Pancreas (tissue), 10 donors: Measurements from ENCODE around the gene ACER1. TPM values are rescaled to one million over a fixed set of nuclear protein-coding genes. Genes with fewer than 3 reads are reported as not detected.
A peak's percentile ranks its signal among the peaks of the same experiment; 100 is the strongest.
"Not testable (repeated sequence)": the region's sequence is repeated elsewhere in the genome, so short reads cannot be mapped to it uniquely, and the experiment has no call there.

Experiments
- ATAC-seq, 4 donors: fragments of 200-7000 bp; cut with Tn5 transposase; one replicate each; pipeline versions ENCODE4 v1.8.0 to v1.9.1; 2020; ENCODE audit warnings: mild to moderate bottlenecking in 4 of 4, moderate library complexity in 4 of 4
- DNase-seq, 6 donors: peaks; one replicate each; pipeline ENCODE4 v3.0.0-alpha.2; 2020
- FAIRE-seq: peaks from 2 replicates; lab custom pipeline; 2012; peaks lifted over from hg19 to GRCh38; lab: Jason Lieb, UNC
- H3K27ac ChIP-seq, 4 donors: fragments of 200-600 bp; sonication (generic); 1 replicate in 3 of 4; 2 replicates in 1 of 4; pipeline versions ENCODE4 v1.5.0 to v1.8.0; 2020
- H3K27me3 ChIP-seq, 4 donors: fragments of 200-600 bp; one replicate each; pipeline ENCODE4 v1.8.0; 2021
- H3K36me3 ChIP-seq, 3 donors: fragments of 200-600 bp; sonication (generic) in 1 of 3; one replicate each; pipeline versions ENCODE4 v1.5.0 to v1.8.0; 2020 to 2021
- H3K4me1 ChIP-seq, 3 donors: fragments of 200-600 bp; one replicate each; pipeline ENCODE4 v1.8.0; 2021
- H3K4me3 ChIP-seq, 4 donors: fragments of 200-600 bp; sonication (generic) in 2 of 4; one replicate each; pipeline versions ENCODE4 v1.5.0 to v1.8.0; 2020 to 2021
- H3K9me3 ChIP-seq, 4 donors: fragments of 200-600 bp; one replicate each; pipeline ENCODE4 v1.8.0; 2021
- WGBS, 2 donors: extraction: QIAGEN DNeasy Blood & Tissue Kit; methylation state at CpG; one replicate each; pipeline ENCODE4 v1.1.7; 2013; 5-methylcytosine and 5-hydroxymethylcytosine counted together
- intact Hi-C, 3 donors: fragments of 100-400 bp; cut with DNase I; formaldehyde crosslinking; loops; one replicate each; pipeline versions ENCODE4 v1.11.1 to v1.14.2; 2022
- polyA plus RNA-seq, 2 donors: library from polyadenylated mRNA; stranded (reverse); fragments of 200-250 nt; gene quantifications; one replicate each; pipeline ENCODE4 v1.2.3, GENCODE V29; 2013
- total RNA-seq, 6 donors: library from RNA; stranded (reverse); fragmentation: NEBNext Ultra II Directional in 4 of 6; extraction: Animal tissue kit (Norgen Biotek cat#: 25700) in 4 of 6; gene quantifications; one replicate each; pipeline versions ENCODE4 v1.2.1 to v1.2.4, GENCODE V29; 2021 to 2023
- TF ChIP-seq, protein P1 (sequence below), 4 donors: fragments of 200-600 bp; sonication (generic) in 3 of 4; IDR thresholded peaks; one replicate each; pipeline versions ENCODE4 v1.5.0 to v1.8.0; 2021; ENCODE audit warnings: antibody characterized with exemption in 4 of 4
- donor health status: healthy with polysubstance abuse.
- donor health status: DM: no; HTN: no; CAD: no; lungs with moderate emphysema.
- donor health status: DM: no; HTN: no; CAD: no.
- donor health status: control.
- donor health status: control.
- donor health status: Bipolar disorder and iron deficiency.
- donor health status: DM: yes; HTN: yes; CAD: no.
- donor health status: DM: no; HTN: no; CAD: no.
- donor health status: DM: no; HTN: no; CAD: no.
- donor health status: DM: yes; HTN: yes; CAD: no.

The ACER1 gene
- total and polyA plus RNA-seq, 8 donors, result not detected

DNA sequence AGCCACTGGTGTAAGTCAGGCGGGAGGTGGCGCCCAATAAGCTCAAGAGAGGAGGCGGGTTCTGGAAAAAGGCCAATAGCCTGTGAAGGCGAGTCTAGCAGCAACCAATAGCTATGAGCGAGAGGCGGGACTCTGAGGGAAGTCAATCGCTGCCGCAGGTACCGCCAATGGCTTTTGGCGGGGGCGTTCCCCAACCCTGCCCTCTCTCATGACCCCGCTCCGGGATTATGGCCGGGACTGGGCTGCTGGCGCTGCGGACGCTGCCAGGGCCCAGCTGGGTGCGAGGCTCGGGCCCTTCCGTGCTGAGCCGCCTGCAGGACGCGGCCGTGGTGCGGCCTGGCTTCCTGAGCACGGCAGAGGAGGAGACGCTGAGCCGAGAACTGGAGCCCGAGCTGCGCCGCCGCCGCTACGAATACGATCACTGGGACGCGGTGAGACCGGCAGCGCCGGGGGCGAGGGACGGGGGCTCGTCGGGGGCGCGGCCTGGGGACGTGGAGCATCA, 39.2 kb upstream of the ACER1 start, which contains the start of gene ALKBH7:
TSS of gene ALKBH7 (plus strand) at position 201 of the 502 bp plus-strand sequence. CDS start at position 228, 27 bp downstream.
- Histone ChIP-seq H3K27me3 (no peaks in the 10 kb centered on the region), H3K4me3 (peak within 1 kb of the TSS; percentile 76 to 95 (median 84)), H3K4me1 (peaks cover 0 to 4% (median 0%) of the 10 kb centered on the region in 3 donors), H3K9me3 (no peaks in the 10 kb centered on the region), H3K27ac (peak within 1 kb of the TSS; percentile 92 to 97 (median 95)), H3K36me3 (peaks cover 0 to 10% (median 0%) of the 10 kb centered on the region in 3 donors)
- TF ChIP-seq, protein P1, sequence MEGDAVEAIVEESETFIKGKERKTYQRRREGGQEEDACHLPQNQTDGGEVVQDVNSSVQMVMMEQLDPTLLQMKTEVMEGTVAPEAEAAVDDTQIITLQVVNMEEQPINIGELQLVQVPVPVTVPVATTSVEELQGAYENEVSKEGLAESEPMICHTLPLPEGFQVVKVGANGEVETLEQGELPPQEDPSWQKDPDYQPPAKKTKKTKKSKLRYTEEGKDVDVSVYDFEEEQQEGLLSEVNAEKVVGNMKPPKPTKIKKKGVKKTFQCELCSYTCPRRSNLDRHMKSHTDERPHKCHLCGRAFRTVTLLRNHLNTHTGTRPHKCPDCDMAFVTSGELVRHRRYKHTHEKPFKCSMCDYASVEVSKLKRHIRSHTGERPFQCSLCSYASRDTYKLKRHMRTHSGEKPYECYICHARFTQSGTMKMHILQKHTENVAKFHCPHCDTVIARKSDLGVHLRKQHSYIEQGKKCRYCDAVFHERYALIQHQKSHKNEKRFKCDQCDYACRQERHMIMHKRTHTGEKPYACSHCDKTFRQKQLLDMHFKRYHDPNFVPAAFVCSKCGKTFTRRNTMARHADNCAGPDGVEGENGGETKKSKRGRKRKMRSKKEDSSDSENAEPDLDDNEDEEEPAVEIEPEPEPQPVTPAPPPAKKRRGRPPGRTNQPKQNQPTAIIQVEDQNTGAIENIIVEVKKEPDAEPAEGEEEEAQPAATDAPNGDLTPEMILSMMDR (IDR thresholded peaks at IDR 0.05), result no peak
- peak; percentile 87 to 93 (median 89) for ATAC-seq
- intact Hi-C loops, result no loop called here
- 1% methylated on average over 41 to 47 of the region's 47 CpGs for WGBS, 2 donors
- FAIRE-seq, result peak; percentile 98
- DNase-seq, result peak; percentile 88 to 100 (median 98)

DNA sequence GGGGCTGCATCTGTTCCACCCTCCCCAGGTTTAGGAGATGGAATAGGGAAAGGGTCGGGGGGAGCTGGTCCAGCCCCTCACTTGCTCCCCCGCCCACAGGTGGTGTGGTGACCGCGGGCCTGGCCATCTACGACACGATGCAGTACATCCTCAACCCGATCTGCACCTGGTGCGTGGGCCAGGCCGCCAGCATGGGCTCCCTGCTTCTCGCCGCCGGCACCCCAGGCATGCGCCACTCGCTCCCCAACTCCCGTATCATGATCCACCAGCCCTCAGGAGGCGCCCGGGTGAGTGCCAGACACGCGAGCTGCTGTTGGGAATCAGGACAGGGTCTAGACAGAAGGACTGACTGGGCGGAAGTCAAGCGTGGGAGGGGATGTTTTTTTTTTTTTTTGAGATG, 30.9 kb upstream of the ACER1 start:
- intact Hi-C loops, result no loop called here
- FAIRE-seq (no peak), DNase-seq (peak in 1 of 6 donors; percentile 70), ATAC-seq (no peak)
- Histone ChIP-seq H3K4me1 (peaks cover 0 to 6% (median 6%) of the 10 kb centered on the region in 3 donors), H3K27me3 (no peaks in the 10 kb centered on the region), H3K9me3 (no peaks in the 10 kb centered on the region), H3K4me3 (no peak overlapping the region), H3K27ac (no peak overlapping the region), H3K36me3 (peaks cover 2 to 37% (median 10%) of the 10 kb centered on the region in 3 donors)
- 95 to 98% methylated on average over 21 of the region's 21 CpGs for WGBS, 2 donors
- TF ChIP-seq, protein P1 (IDR thresholded peaks at IDR 0.05), result no peak

DNA sequence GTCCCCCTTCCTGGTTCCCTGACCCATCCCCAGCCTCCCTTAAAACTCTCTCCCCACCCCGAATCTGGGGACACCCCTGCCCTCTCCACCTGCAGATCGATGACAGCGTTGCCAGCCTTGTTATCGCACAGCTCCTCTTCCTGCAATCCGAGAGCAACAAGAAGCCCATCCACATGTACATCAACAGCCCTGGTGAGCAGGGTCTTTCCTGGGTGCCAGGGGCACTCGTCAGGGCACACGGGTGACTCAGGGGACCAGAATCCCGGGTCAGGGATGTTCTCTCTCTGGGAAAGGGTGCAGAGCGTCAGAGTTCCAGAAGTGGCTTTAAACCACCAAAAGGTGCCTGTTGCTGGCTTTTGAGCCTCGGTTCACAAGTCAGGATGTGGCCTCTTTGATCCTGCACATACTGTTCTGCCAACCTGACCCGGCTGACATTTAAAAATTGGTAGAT, 29.0 kb upstream of the ACER1 start:
- TF ChIP-seq, protein P1 (IDR thresholded peaks at IDR 0.05), result no peak
- Histone ChIP-seq H3K27ac (no peak overlapping the region), H3K4me1 (peaks cover 0 to 6% (median 6%) of the 10 kb centered on the region in 3 donors), H3K9me3 (no peaks in the 10 kb centered on the region), H3K36me3 (peaks cover 2 to 26% (median 10%) of the 10 kb centered on the region in 3 donors), H3K27me3 (no peaks in the 10 kb centered on the region), H3K4me3 (peak overlapping the region; percentile 76 to 94 (median 90))
- FAIRE-seq, result no peak
- 20 to 28% methylated on average over 11 of the region's 11 CpGs for WGBS, 2 donors
- no peak for DNase-seq
- ATAC-seq, result no peak
- intact Hi-C loops, result no loop called here

DNA sequence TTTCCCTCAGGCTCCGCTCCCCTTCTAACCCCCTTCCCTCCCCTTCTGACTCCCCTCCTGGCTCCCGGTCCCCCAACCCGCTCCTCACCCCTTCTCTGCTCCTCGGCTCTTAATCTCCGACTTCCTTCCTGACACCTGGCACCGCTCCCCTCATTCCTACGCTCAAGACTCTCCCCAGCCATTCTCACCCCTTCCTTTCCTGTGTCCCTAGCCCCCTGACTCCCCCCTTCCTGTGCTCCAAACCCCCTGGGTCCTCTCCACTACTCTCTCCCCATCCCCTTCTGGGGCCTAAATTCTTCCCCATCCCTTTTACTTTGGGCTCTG, 28.6 kb upstream of the ACER1 start:
- H3K9me3 ChIP-seq, result no peaks in the 10 kb centered on the region
- peak overlapping the region; percentile 76 to 94 (median 90) for H3K4me3 ChIP-seq
- TF ChIP-seq, protein P1 (IDR thresholded peaks at IDR 0.05), result no peak
- intact Hi-C loops, result no loop called here
- H3K27me3 ChIP-seq, result no peaks in the 10 kb centered on the region
- peaks cover 0 to 6% (median 6%) of the 10 kb centered on the region in 3 donors for H3K4me1 ChIP-seq
- H3K27ac ChIP-seq, result peak overlapping the region; percentile 14 to 73 (median 56)
- peaks cover 2 to 24% (median 10%) of the 10 kb centered on the region in 3 donors for H3K36me3 ChIP-seq
- peak in 3 of 4 donors; percentile 12 to 44 (median 20) for ATAC-seq
- WGBS, 2 donors, result 0% methylated on average over 6 to 7 of the region's 7 CpGs
- no peak for FAIRE-seq
- DNase-seq, result peak in 1 of 6 donors; percentile 31

DNA sequence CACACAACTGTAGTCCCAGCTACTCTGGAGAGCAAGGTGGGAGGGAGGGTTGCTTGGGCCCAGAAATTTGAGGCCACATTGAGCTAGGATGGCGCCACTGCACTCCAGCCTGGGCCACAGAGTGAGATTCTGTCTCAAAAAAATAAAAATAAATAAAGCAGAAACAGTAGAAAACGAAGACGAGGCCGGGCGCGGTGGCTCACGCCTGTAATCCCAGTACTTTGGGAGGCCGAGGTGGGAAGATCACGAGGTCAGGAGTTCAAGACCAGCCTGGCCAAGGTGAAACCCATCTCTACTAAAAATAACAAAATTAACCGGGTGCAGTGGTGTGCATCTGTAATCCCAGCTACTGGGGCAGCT, 27.4 kb upstream of the ACER1 start:
- Histone ChIP-seq H3K27ac (peak overlapping the region in 2 of 4 donors; percentile 67 to 73), H3K4me3 (peak overlapping the region in 3 of 4 donors; percentile 76 to 94 (median 87)), H3K36me3 (peaks cover 0 to 13% (median 4%) of the 10 kb centered on the region in 3 donors)
- H3K27me3 ChIP-seq, H3K4me1 ChIP-seq, ATAC-seq, intact Hi-C loops, DNase-seq, H3K9me3 ChIP-seq, FAIRE-seq: not testable (repeated sequence)
- 96% methylated on average over 10 of the region's 10 CpGs for WGBS, 2 donors

DNA sequence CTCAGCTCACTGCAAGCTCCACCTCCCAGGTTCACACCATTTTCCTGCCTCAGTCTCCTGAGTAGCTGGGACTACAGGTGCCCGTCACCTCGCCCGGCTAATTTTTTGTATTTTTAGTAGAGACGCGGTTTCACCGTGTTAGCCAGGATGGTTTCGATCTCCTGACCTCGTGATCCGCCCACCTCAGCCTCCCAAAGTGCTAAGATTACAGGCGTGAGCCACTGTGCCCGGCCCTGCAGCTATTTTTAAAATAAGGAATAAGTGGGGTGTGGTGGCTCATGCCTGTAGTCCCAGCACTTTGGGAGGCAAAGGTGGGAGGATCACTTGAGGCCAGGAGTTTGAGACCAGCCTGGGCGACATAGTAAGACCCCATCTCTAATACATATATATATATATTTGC, 27.0 kb upstream of the ACER1 start:
- H3K4me3 ChIP-seq, H3K36me3 ChIP-seq, H3K9me3 ChIP-seq, H3K27ac ChIP-seq, H3K27me3 ChIP-seq, FAIRE-seq, H3K4me1 ChIP-seq, intact Hi-C loops, ATAC-seq, DNase-seq: not testable (repeated sequence)
- WGBS, 2 donors, result 91 to 97% methylated on average over 12 of the region's 12 CpGs
